ENCODE data around the gene MAP4K2.
A peak's percentile ranks its signal among the peaks of the same experiment; 100 is the strongest.

Gene MAP4K2

DNA sequence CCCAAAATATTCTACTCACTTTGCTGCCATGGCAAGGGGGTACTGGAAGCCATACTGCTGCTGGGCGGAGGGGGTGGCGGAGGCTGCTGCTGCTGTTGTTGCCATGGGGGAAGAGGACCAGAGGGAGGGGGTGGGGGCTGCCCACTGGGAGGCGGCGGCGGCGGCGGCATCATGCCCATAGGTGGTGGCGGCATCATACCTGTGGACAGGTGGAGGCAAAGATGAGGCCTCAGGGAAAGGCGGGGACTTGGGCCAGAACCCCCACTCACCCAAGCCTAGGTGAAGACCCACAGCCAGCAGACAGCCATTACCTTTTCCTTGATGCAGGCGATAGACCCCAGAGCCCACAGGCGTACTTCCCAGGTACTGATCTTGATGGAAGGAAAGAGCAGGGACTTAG, 36.1 kb downstream of the MAP4K2 start:
- no peak for DNase-seq

DNA sequence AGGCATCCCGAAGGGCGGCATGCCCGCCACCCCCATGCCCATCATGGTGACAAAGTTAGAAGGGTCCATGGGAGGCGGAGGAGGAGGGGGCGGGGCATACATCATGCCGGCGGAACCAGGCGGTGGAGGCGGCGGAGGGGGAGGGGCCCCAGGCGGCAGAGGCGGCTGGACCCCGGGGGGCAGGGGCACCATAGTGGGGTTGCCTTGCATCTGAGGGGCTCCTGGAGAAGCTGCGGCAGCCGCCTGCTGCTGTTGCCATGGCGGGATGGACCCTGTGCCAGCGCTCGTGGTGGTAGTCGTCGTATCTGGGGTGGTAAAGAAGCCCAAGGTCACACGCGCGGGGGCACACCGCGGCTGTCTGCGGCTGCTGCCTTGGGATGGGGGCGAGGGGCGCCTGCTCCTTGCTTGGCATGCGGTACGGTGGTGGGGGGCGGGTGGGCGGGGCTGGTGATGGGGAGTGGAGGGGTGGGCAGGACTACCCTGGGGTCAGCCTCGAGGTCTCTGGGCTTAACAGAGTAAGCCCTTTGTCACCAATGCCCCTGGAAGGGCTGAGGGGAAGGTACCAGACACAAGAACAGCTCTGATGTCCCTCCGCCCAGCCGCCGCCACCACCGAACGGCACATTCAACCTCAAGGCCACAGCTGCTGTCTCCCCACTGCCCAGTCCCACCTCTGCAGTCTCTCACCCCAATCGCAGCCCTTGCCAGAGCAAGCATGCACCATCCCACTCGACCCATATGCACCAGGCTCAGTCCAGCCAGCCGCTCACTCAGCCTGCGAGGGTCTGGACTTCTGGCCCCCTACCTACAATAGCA, 37.0 kb downstream of the MAP4K2 start:
- DNase-seq: no peak

DNA sequence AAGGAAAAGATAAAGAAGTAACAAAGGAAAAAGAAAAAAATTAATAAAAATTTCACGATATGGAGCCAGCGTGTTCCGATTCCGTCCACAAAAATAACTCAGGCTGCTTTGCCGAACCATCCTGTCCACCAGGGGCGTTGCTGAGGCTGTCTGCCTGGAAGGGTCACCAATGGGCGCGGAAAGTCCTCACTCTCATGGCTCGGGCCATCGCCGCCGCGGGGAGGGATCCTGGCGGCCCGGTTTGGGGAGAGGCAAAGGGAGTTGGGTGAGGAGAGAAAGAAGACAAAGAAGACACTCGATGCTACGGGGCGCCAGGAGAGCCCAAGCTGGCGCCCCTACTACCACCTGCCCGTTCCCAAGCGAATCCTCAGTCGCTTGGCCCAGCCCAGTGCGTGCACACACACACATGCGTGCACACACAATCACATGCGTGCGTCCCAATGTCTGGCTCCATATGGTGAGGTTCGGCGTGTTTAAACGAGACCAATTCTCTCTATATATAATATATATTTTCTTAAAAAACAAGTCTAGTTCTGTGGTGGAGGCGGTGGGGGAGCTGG, 37.6 kb downstream of the MAP4K2 start:
- DNase-seq: no peak

DNA sequence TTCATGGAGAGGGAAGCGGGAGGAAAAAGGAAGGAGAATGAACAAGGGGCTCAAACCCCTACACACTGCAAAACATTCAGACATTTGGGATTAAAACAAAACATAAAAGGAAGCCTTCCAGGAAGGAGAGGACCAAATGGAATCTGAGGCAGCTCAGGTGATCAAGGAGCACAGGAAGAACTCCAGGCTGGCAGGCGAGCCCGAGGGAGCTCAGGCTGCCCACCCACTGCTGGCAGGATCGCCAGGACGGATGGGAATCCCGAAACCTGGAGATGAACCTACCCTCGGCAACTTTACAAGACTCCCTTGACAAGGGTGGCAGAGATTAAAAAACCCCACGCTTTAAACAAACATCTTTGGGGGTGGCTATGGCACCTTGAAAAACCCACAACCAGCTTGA, 38.3 kb downstream of the MAP4K2 start:
- no peak for DNase-seq

DNA sequence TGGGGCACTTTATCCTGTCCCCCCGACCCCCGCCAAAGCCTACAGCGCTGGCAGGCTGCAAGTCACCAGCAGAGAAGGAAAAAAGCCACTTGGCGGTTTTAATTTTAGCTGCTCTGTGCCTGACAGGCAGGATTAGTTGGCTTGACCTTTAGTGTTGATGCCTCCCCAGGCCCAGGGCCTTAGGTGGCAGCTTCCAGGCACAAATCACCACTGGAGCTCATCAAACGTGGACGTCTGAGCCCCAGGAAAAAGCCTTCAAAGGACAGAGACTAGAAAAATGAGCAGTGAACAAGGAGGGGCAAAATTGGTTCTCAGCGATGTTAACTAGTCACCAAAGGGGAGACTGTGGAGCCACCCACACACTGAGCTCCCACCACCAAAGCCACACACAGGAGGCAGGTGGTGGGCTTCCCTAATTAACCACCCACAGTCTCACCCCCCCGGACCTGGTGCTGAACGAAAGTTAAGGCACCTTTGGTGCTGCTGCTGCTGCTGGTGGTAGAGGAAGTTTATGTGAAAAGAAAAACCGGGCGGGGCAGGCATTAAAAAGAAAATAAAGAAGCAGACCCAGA, 38.9 kb downstream of the MAP4K2 start:
- peak; percentile 16 for DNase-seq

DNA sequence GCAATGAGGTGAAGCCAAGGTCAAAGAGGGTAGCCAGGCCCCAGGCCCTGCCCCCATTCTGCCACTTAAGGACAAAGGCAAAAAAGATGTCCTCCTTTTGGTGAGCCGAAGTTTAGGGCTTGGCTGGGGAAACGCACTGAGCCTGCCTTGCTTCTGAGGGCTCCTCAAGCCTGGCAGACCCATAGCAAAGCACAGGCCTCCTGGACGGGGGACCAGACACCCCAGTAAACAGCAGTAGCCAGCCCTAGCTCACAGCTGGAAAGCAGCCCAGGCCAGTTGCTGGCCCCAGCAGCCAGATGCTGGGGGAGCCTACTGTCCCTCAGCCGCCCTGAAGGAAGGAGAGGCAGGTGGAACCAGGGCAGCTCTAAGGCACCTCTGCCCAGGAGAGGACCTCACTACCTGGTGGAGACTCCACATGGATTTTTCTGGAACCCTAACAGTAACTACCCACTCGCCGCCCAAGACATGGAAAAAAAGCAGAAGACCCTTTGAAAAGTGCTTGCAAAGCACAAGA, 39.4 kb downstream of the MAP4K2 start:
- no peak for DNase-seq

DNA sequence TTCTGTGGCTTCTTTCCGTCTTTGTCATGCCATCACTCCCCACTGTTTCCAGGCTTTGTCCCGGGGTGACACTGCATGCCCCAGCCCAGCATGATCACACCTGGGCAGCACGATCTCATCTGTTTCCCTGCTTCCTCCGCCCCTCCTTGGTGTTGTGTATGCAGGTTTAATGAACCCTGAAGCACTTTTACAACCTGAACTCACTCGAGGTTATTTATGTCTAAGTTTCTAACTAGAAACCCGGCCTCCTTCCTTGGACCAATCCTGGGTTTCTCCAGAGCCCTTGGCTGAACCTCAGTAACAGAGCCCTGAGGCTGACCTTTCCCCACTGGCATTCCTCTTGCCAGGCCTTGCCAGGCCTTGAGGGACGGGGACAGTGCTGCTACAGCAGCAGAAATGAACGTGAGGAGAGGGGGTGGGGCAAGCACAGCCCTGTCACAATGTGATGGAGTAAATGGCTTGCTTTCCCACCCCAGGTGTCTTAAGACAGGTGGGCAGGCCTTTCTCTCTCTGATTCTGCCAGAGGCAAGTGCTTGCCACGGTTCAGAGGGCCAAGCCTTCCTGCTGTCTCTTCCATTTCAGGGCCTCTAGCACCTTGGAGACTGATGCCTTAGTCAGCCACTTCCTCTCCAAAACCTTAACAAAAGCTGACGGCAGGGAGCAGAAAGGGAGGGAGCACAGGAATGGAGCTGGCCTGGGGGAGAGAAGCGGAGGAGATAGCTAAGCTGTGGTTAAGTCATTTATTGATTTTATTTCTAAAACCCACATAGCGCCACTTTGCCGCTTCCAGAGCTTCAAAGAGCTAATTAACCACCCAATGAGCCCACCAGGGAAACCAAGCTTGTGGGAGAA, 40.1 kb downstream of the MAP4K2 start:
- peak; percentile 69 for DNase-seq

DNA sequence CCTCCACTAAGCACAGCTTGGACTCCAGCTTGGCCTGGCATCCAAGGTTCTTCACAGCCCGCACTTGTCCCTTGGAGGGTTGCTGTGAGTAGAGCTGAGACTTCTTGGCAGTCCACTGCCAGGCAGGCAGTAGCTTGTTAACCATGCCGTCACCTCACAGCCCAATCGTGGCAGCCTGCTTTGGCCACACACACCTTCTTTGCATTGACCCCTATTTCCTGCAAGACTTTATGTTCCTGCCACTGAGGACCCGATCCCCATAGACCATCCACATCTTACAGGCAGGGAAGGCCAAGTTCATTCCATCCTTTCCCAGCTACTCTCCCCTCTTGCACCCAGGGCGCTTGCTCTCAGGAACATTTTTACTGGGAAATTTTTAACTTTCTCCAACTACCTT, 40.7 kb downstream of the MAP4K2 start:
- DNase-seq: no peak

DNA sequence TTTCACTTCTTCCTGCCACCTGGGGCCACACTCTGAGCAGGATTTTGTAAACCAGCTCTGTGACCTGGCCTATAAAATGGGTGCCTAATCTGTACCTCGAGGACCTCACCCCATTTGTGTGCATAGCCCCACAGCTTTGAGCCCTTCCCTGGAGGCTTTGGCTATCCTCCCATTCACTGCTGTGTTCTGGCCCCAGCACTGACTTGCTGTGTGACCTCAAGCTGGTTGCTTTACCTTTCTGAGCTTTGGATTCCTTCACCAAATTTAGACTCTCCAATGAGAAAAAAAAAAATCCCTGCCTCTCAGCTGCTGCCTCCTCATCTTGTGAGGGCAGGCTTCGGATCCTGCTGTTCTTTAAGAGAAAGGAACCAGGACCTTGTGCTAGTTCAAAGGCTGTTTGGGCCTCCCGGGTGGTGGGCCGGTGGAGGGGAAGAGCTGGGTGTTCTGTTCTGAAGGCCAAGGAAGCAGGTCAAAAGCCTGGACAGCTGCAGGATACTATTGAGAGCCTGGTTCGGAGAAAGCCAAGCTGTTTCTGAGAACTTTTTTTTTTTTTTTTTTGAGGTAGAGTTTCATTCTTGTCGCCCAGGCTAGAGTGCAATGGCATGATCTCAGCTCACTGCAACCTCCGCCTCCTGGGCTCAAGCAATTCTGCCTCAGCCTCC, 42.1 kb downstream of the MAP4K2 start:
- DNase-seq: no peak

DNA sequence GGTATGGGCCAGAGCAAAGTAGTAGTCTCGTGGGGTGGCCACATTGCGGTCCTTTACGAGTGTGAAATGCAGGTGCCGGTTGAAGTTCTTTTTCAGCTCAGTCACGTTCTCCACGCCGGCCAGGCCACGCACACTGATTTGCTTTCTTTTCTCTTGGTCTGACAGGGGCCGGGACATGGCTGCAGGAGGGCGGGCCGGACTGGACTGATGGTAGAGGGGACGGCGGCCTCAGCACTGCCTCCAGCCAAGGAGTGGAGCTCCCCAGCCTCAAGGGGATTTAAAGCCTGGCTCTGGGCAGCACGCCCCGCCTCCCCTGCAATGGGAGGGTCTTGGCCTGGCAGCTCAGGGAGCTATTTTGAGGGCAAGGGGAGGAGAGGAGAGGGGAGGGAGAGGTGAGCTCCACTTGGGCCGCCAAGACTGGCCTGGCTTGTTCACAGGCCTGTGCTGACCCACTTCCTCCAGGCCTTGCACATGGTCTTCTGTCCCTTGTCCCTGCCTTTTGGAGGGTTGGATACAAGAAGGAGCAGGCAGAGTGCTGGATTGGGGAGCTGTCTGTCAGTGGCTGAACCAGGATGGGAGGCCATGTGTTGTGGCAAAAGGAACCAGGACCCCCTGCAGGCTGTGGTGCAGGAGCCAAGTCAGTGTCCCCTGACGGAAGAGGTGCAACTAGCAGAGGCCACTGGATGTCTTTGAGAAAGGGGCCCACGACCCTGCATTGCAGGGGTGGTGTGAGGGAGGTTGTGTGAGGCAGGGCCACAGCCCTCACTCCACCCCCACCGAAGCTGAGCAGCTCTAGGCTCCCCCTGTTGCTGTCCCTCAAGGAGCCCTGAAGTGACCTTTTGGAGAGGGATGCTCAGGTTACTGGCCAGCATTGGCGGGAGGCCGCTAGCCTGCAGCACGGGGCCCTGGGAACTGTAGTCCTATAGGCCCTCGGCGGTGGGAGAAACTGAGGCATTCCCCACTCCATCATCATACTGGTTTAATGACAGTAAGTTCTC, 43.0 kb downstream of the MAP4K2 start, which contains the start of gene PYGM:
Gene PYGM (minus strand): TSS at position 253 of the 998 bp plus-strand sequence. CDS start 76 bp downstream, at position 177.
- DNase-seq: no peak

DNA sequence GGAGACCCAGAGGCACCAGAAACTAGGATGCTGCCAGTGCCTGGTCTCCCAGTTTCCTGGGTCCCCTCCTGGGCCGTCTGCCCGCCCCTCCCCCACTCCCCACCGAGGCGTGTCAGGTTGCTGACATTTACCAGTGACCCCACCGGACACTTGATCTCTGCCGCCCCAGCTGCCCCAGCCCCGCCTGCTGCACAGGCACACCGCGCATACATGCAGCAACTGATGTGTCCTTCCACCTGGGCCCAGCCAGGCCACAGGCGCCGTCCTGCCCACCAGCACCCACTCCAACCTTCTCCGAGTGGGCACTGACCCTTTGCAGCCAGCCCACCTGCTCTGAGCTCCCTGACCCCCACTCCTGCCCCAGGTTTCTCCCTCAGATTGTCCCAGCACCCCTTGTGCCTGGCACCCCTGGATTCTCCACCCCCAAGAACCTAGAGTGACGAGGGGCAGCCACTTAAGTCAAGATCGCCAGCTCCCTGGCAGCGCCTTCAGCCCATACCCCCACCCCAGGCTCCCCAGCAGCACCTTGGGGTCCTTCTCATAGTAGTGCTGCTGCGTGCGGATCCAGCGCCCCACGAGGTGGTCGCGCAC, 43.8 kb downstream of the MAP4K2 start:
- DNase-seq: no peak

DNA sequence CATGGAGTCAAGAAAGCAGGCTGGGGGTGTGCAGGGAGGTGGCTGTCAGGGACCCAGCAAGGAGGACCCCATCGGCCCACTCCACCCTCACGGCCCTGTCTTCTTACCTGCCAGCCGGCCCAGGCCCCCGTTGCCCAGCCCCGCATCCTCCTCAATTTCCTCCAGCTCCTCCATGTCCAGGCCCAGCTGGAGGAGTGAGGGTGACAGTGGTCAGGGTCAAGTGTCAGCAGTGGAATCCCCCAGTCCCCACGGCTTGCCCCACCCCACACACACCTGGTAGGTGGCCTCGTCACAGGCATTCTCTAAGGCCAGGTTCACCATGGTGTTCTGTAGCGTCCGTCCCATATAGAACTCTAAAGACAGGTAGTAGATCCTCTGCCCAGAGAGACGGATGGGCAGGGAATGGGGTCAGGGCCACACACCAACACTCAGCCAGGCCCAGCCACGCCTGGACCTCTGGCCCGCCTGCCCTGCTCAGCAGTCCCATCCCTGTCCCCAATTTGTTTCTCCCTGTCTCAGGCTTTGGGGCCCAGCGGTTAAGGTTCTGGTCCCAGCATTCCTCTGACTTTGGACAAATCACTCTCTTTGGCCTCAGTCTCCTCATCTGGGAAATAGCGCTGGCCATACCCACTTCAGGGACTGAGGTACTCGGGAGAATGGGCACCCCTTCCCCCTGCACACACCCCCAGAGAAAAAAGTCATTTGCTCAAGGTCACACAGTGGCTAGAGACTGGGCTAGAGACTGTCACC, 44.5 kb downstream of the MAP4K2 start:
- DNase-seq: no peak

DNA sequence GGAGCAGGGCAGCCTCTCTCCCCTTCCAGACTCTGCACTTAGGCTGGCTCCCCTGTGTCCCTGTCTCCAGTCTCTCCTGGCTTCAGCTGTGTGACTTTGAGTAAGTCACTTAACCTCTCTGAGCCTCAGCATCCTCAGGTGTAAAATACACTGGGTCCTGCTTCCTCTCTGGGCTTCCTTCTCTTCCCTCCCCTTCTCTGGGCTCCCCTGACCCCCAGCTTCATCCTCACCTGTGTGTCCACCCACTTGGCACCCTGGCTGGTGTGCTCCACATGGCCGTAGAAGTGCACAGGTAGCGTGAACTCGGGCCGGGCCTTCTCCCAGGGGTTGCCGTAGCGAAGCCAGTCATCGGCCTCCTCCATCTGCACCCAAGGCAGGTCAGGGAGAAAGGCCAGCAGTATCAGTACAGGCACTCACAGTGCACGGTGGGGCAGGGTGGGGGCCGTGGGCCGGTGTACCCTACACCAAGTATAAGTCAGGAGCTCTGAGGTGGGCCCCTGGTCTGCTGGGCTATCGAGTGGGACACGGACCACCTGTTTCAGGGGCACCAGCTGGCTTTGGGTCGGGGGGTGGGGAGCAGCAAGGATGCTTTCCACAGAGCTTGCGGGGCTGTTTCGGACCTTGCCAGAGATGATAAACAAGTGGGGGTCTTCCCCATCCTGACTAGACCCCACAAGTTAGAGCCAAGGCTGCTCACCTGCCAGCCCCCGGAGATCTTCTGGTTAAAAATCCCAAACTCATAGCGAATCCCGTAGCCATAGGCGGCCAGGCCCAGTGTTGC, 45.3 kb downstream of the MAP4K2 start:
- DNase-seq: no peak

DNA sequence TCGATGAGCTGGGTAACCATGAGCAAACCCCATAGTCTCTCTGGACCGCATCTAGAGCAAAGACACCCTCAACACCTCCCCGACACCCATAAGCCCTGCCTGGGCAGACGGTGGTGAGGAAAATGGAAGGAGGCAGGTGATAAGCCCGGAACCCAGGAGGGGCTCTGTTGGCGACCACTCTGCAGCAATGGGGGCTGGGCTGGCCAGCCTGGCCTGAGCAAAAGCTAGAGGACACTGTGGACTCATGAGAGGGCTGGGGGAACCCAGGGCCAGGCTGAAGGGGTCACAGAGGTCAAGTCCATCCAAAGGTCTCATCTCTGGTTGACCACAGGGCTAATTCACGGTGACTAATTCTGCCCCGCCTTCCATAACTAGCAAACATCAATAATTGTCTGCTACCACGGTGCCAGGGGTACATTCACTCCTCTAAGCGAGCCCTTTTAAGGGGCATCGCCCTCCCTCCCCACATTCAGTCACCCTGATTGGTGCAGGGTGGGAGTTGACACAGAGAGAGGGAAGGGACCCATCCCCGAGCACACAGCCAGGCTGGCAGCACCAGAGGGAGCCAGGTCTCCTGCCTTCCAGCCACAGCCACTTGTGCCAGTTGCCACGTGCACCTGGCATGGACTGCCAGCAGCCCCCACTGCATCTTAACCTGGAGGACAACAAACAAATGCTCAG, 47.2 kb downstream of the MAP4K2 start:
- DNase-seq: no peak

DNA sequence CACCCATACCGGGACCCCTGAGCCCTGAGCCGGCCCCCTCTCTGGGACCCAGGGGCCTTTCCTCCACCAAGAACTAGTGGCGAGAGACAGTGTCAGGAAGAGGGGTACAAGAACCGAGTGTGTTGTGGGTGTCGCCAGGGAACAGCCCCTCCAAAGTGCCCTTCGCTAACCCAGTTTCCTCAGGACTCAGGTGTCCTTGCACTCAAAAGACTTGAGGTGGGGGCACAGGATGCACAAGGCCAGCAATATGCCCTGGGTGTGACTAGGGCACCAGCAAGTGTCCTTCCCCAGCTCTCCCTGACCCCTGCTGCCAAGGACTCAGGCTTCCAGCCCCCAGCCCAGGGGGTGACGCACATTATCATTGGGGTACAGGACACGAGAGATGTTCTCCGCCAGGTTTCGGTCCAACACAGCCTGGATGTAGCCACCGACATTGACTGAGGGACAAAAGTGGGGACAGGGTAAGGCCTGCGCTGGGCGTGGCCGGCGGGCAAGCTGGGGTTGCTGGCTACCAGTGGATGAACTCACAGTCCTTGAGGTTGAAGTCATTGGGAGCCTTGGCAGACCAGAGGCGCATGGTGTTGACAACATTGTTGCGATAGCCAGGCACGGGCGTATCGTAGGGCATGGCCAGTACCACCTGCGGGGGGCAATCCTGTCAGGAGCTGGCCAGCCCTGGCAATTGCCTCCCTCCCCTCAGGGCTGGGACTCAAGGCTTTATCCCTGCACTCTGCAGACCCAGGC, 47.9 kb downstream of the MAP4K2 start:
- no peak for DNase-seq

DNA sequence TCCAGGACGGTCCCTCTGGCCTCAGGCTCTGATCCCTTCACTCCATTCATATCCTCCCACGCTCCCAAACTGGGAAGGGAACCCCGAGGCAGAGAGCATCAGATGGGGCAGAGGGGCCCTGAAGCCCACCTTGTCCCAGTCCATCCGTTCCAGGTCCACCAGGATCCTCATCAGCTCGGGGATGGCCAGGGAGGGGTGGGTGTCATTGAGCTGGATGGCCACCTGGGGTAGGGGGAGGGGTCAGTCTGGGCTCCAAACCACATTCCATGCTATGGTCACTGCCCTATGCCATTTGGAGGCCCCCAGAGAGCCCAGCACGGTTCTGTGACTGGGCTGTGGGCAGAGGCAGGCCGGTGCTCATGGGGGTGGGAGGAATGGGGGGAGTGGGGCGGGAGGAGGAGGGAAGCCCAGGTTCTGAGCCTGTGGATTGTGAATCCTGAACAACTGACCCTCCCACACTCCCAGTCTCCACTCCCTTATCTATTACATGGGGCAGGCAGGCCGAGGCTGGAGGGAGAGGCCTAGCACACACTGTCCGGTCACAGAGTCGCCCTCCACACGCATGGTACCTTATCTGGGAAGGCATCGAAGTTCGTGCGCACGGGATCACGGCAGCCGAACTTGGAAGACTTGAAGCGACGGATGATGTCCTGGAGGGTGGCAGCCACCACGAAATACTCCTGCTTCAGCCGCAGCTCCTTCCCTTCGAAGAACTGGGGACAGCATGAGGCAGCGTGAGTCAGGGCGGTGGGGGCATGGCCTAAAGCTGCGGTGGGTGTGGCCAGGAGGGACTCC, 48.7 kb downstream of the MAP4K2 start:
- no peak for DNase-seq
